A549 (cell line): ENCODE data around the gene HMOX1. TPM values are rescaled to one million over a fixed set of nuclear protein-coding genes. Genes with fewer than 3 reads are reported as not detected.

Experiments used
- ATAC-seq, 2 experiments: fragments of 200-7000 bp in 1 of 2; fragments of >200 bp in 1 of 2; cut with Nextera tagmentation in 1 of 2; cut with Tn5 transposase in 1 of 2; 3 replicates each; pipeline versions ENCODE4 v1.8.0 to v1.9.1; 2018 to 2020; ENCODE audit warnings: mild to moderate bottlenecking in 1 of 2, moderate library complexity in 1 of 2
- CTCF ChIA-PET: fragments of 300-600 bp; sonication (Branson Sonifier 250); formaldehyde crosslinking; extraction: SDS; loops from one replicate; lab custom pipeline; 2021; ENCODE audit warnings: antibody characterized with exemption, inconsistent platforms; lab: Yijun Ruan, JAX
- POLR2A ChIA-PET: fragments of 350-600 bp; formaldehyde crosslinking; extraction: SDS; loops from one replicate; lab custom pipeline; 2021; ENCODE audit warnings: antibody characterized with exemption, inconsistent platforms; lab: Yijun Ruan, JAX
- DNase-seq, 2 experiments: peaks; one replicate each; pipeline versions ENCODE4 v3.0.0 to v3.0.0-alpha.2; 2011 to 2016; ENCODE audit warnings: low read depth in 1 of 2, low spot score in 1 of 2
- FAIRE-seq: peaks from 2 replicates; lab custom pipeline; 2011; peaks lifted over from hg19 to GRCh38; lab: Jason Lieb, UNC
- H3K27ac ChIP-seq, 2 experiments: fragments of >200 bp; sonication (Bioruptor Twin); formaldehyde crosslinking; 3 replicates each; pipeline ENCODE4 v1.5.1; 2016 to 2017
- H3K4me1 ChIP-seq: fragments of >200 bp; sonication (Bioruptor Twin); formaldehyde crosslinking; 3 replicates; pipeline ENCODE4 v1.6.1; 2016
- H3K4me2 ChIP-seq: fragments of >200 bp; sonication (Bioruptor Twin); formaldehyde crosslinking; 3 replicates; pipeline ENCODE4 v1.6.1; 2016
- H3K4me3 ChIP-seq: fragments of >200 bp; sonication (Bioruptor Twin); formaldehyde crosslinking; 3 replicates; pipeline ENCODE4 v1.5.1; 2016
- H3K9me3 ChIP-seq: fragments of >200 bp; sonication (Bioruptor Twin); formaldehyde crosslinking; 3 replicates; pipeline ENCODE4 v1.6.1; 2016
- BCL3 ChIP-seq: fragments of >200 bp; sonication (Bioruptor Twin); formaldehyde crosslinking; IDR thresholded peaks from 3 replicates; pipeline ENCODE4 v1.6.1; 2016
- CBX2 ChIP-seq: fragments of 200-600 bp; sonication (generic); IDR thresholded peaks from 2 replicates; pipeline ENCODE4 v1.6.1; 2016; ENCODE audit warnings: low read depth, mild to moderate bottlenecking, borderline replicate concordance
- CTCF ChIP-seq: fragments of >200 bp; sonication (Bioruptor Twin); formaldehyde crosslinking; IDR thresholded peaks from 3 replicates; pipeline ENCODE4 v1.5.1; 2016
- E2F6 ChIP-seq: IDR thresholded peaks from 2 replicates; pipeline ENCODE4 v1.6.1; 2012; ENCODE audit warnings: low read depth, borderline replicate concordance
- EHMT2 ChIP-seq: fragments of 200-600 bp; sonication (generic); IDR thresholded peaks from 2 replicates; pipeline ENCODE4 v1.6.1; 2016; ENCODE audit warnings: antibody characterized with exemption, low read depth, mild to moderate bottlenecking, moderate library complexity
- ELK1 ChIP-seq: fragments of 150-350 bp; IDR thresholded peaks from 2 replicates; pipeline ENCODE4 v1.6.1; 2014; ENCODE audit warnings: low read depth, mild to moderate bottlenecking, low read length
- FOSL2 ChIP-seq, 2 experiments: fragments of 450-650 bp in 1 of 2; fragments of >200 bp in 1 of 2; sonication (Bioruptor Twin) in 1 of 2; formaldehyde crosslinking; IDR thresholded peaks; 2 replicates each; pipeline versions ENCODE4 v1.5.0 to v1.6.1; 2016 to 2020; ENCODE audit warnings: mild to moderate bottlenecking in 1 of 2, moderate library complexity in 1 of 2
- GATA3 ChIP-seq: IDR thresholded peaks from 2 replicates; pipeline ENCODE4 v1.6.1; 2012; ENCODE audit warnings: borderline replicate concordance
- HES2 ChIP-seq: fragments of >200 bp; sonication (Bioruptor Twin); formaldehyde crosslinking; IDR thresholded peaks from 2 replicates; pipeline ENCODE4 v1.6.1; 2016
- HEYL ChIP-seq: fragments of 250-450 bp; sonication (Bioruptor Pico); IDR thresholded peaks from 2 replicates; pipeline ENCODE4 v1.8.0; 2021; ENCODE audit warnings: mild to moderate bottlenecking, moderate library complexity
- HOXB13 ChIP-seq: fragments of 250-450 bp; sonication (Bioruptor Pico); IDR thresholded peaks from 2 replicates; pipeline ENCODE4 v1.5.0; 2020; ENCODE audit warnings: low read depth, mild to moderate bottlenecking, moderate library complexity
- MAFK ChIP-seq: fragments of 450-650 bp; IDR thresholded peaks from 2 replicates; pipeline ENCODE4 v1.6.1; 2014; ENCODE audit not compliant: partially characterized antibody
- MAX ChIP-seq: IDR thresholded peaks from 2 replicates; pipeline ENCODE4 v1.6.1; 2012
- NFE2L2 ChIP-seq: fragments of 150-350 bp; conservative IDR thresholded peaks from 2 replicates; pipeline ENCODE4 v1.6.1; 2014; ENCODE audit warnings: low read length
- NPAS2 ChIP-seq: fragments of 250-450 bp; sonication (Bioruptor Pico); IDR thresholded peaks from 2 replicates; pipeline ENCODE4 v1.8.0; 2022; ENCODE audit warnings: mild to moderate bottlenecking, moderate library complexity, borderline replicate concordance
- PBX3 ChIP-seq: IDR thresholded peaks from 2 replicates; pipeline ENCODE4 v1.6.1; 2012
- PHF8 ChIP-seq: fragments of 200-600 bp; sonication (generic); IDR thresholded peaks from 2 replicates; pipeline ENCODE4 v1.6.1; 2016; ENCODE audit warnings: low read depth, mild to moderate bottlenecking, antibody characterized with exemption, moderate library complexity, borderline replicate concordance
- POLR2AphosphoS2 ChIP-seq: conservative IDR thresholded peaks from 2 replicates; pipeline ENCODE4 v1.6.1; 2012; ENCODE audit warnings: low read length, improper control_type of control experiment, inconsistent platforms
- RAD21 ChIP-seq, 2 experiments: fragments of >200 bp in 1 of 2; sonication (Bioruptor Twin) in 1 of 2; formaldehyde crosslinking in 1 of 2; IDR thresholded peaks in 1 of 2; conservative IDR thresholded peaks in 1 of 2; 2 replicates in 1 of 2; 3 replicates in 1 of 2; pipeline ENCODE4 v1.6.1; 2012 to 2018; ENCODE audit warnings: inconsistent platforms in 1 of 2
- RARB ChIP-seq: fragments of 250-450 bp; sonication (Bioruptor Pico); IDR thresholded peaks from 2 replicates; pipeline ENCODE4 v1.8.0; 2021; ENCODE audit warnings: mild to moderate bottlenecking, moderate library complexity
- RCOR1 ChIP-seq: fragments of 150-350 bp; IDR thresholded peaks from 2 replicates; pipeline ENCODE4 v1.6.1; 2014; ENCODE audit warnings: antibody characterized with exemption, low read length, low read depth
- RNF2 ChIP-seq: fragments of 200-600 bp; sonication (generic); IDR thresholded peaks from 2 replicates; pipeline ENCODE4 v1.6.1; 2016; ENCODE audit warnings: low read depth, mild to moderate bottlenecking, antibody characterized with exemption, moderate library complexity, borderline replicate concordance
- SMC3 ChIP-seq: fragments of >200 bp; sonication (Bioruptor Twin); formaldehyde crosslinking; IDR thresholded peaks from 3 replicates; pipeline ENCODE4 v1.6.1; 2018; ENCODE audit warnings: inconsistent platforms
- SREBF2 ChIP-seq: fragments of 450-650 bp; IDR thresholded peaks from 2 replicates; pipeline ENCODE4 v1.6.1; 2014; ENCODE audit warnings: mild to moderate bottlenecking, moderate library complexity
- TP53 ChIP-seq: fragments of 250-450 bp; sonication (Bioruptor Pico); IDR thresholded peaks from 2 replicates; pipeline ENCODE4 v1.5.0; 2021; ENCODE audit warnings: mild to moderate bottlenecking, moderate library complexity
- ZC3H11A ChIP-seq: fragments of 450-650 bp; IDR thresholded peaks from 2 replicates; pipeline ENCODE4 v1.6.1; 2014; ENCODE audit warnings: antibody characterized with exemption, mild to moderate bottlenecking
- ZFP36 ChIP-seq: fragments of 450-650 bp; IDR thresholded peaks from 2 replicates; pipeline ENCODE4 v1.6.1; 2014; ENCODE audit warnings: borderline replicate concordance; ENCODE audit not compliant: partially characterized antibody
- ZNF302 ChIP-seq: fragments of 250-450 bp; sonication (Bioruptor Pico); IDR thresholded peaks from 2 replicates; pipeline ENCODE4 v1.9.0; 2021; ENCODE audit warnings: inconsistent platforms, mild to moderate bottlenecking, moderate library complexity
- ZSCAN20 ChIP-seq: fragments of 250-450 bp; sonication (Bioruptor Pico); IDR thresholded peaks from 2 replicates; pipeline ENCODE4 v1.8.0; 2022; ENCODE audit warnings: mild to moderate bottlenecking, moderate library complexity
- WGBS: methylation state at CpG from one replicate; pipeline ENCODE4 v1.1.6; 2017; ENCODE audit errors: missing lambda C conversion rate; 5-methylcytosine and 5-hydroxymethylcytosine counted together
- polyA plus RNA-seq, 4 experiments: library from polyadenylated mRNA; depleted of rRNA in 3 of 4; stranded (reverse); fragments of >200 nt; fragmentation: RNase III in 1 of 4; extraction: RNeasy Plus Mini Kit Qiagen cat#74134 plus additional on column Dnase treatment in 1 of 4; gene quantifications; 2 replicates in 3 of 4; 3 replicates in 1 of 4; pipeline ENCODE4 v1.2.3, GENCODE V29; 2011 to 2017

HMOX1 gene
- polyA plus RNA-seq, 2 of the 4 experiments (the other 2 are of a cell fraction) = 97.7 to 506 TPM

- FAIRE-seq = no peak
- ChIA-PET POLR2A (no interaction called here), CTCF (no interaction called here)
- Histone ChIP-seq H3K4me3 (no peak overlapping the region), H3K4me1 (peaks cover 62% of the 10 kb centered on the region), H3K27ac (peak overlapping the region; percentile 95 to 99), H3K4me2 (peak overlapping the region; percentile 92), H3K9me3 (no peaks in the 10 kb centered on the region)
- TF ChIP-seq EHMT2 = no peak
- TF ChIP-seq ELK1 = no peak
- TF ChIP-seq MAX = no peak
- TF ChIP-seq RCOR1 = no peak
- no peak for TF ChIP-seq HOXB13 (CRISPR knock-in tag)
- no peak for TF ChIP-seq ZFP36
- no peak for TF ChIP-seq PHF8
- TF ChIP-seq HES2 = no peak
- no peak for TF ChIP-seq SMC3
- TF ChIP-seq ZC3H11A = no peak
- TF ChIP-seq POLR2AphosphoS2 = no peak
- TF ChIP-seq CTCF = no peak
- TF ChIP-seq PBX3 = no peak
- no peak for TF ChIP-seq MAFK
- no peak for TF ChIP-seq RARB (CRISPR knock-in tag)
- TF ChIP-seq FOSL2 (IDR thresholded peaks at IDR 0.05) = no peak
- TF ChIP-seq FOSL2 (CRISPR knock-in tag; IDR thresholded peaks at IDR 0.05) = no peak
- TF ChIP-seq RNF2 = no peak
- no peak for TF ChIP-seq NFE2L2
- TF ChIP-seq E2F6 = no peak
- TF ChIP-seq ZSCAN20 (CRISPR knock-in tag) = no peak
- 82% methylated on average over 3 of the region's 3 CpGs for WGBS
- no peak for ATAC-seq
- DNase-seq = no peak
These were observed 2.3 kb upstream of the HMOX1 start for GRCh38 chr22:35378621-35379020.

GRCh38 chr22:35379146-35379993 lies 1.5 kb upstream of the HMOX1 start:
- Histone ChIP-seq H3K4me1 (peaks cover 64% of the 10 kb centered on the region), H3K4me2 (peak overlapping the region; percentile 92), H3K4me3 (no peak overlapping the region), H3K27ac (peak overlapping the region; percentile 95 to 99), H3K9me3 (no peaks in the 10 kb centered on the region)
- no peak for DNase-seq
- no peak for FAIRE-seq
- ATAC-seq = no peak; a peak in 1 of 6 replicates
- POLR2A ChIA-PET = interaction anchor here (1.2 to 1.4 kb wide), 2 partner anchors 19 to 21 kb away, joined by 5 read pairs; no protein-coding TSS in a partner anchor
- 43% methylated on average over 10 of the region's 10 CpGs for WGBS
- CTCF ChIA-PET = interaction anchor here (0.6 to 4.1 kb wide), 5 partner anchors 15 to 654 kb away, joined by 3 to 17 read pairs (median 3); no protein-coding TSS in a partner anchor
- no peak for TF ChIP-seq GATA3
- no peak for TF ChIP-seq SREBF2
- no peak for TF ChIP-seq BCL3
- no peak for TF ChIP-seq E2F6
- TF ChIP-seq CBX2 = no peak
- TF ChIP-seq NPAS2 (CRISPR knock-in tag) = no peak
- TF ChIP-seq RAD21 (conservative IDR thresholded peaks at IDR 0.05 in 1 of 2, IDR thresholded peaks at IDR 0.05 in 1 of 2) = no peak
- TF ChIP-seq RARB (CRISPR knock-in tag) = no peak
- TF ChIP-seq ZNF302 (CRISPR knock-in tag) = no peak
- TF ChIP-seq PHF8 = no peak
- TF ChIP-seq TP53 = no peak
- no peak for TF ChIP-seq HEYL (CRISPR knock-in tag)
